GM21423 (cell line): ENCODE data around the gene RBBP8.
"Not testable (repeated sequence)": the region's sequence is repeated elsewhere in the genome, so short reads cannot be mapped to it uniquely, and the experiment has no call there.

Source experiments
- ATAC-seq: cut with Tn5 transposase; IDR thresholded peaks from one replicate; pipeline ENCODE4 v1.9.1; 2021; ENCODE audit warnings: mild to moderate bottlenecking, moderate library complexity; ENCODE audit not compliant: unreplicated experiment

Gene RBBP8

DNA sequence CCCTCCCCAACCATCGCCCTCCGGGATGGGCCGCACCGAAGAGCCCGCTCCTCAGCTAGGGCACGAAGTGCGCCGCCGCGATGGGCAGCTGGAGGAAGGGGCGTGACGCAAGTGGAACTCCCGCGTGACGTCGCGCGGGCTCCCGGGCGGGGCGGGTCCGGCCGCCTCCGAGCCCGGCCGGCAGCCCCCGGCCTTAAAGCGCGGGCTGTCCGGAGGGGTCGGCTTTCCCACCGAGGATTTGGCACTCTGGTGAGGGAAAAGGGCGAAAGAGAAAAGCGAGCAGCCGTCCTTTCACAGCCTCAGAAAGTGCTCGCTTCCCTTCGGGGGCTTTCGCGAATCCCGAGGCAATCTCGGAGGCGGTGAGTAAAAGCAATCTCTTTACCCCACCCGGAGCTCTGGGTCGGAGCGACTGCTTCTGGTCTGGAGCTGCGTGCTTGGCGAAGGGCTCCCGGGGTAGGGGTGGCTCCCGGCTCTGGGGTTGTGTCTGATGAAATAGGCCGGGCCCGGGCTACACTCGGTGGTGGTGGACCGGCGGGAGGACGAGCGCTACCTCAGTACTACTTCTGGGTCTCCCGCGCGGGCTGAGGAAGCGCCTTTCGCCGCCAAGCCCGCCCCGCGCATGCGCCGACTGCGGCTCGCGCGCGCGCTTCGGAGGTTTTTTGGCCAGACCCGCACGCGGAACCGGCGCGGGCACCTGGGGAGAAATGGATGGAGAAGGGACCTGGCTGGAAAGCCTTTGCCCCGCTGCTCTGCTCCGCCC is at the start of gene RBBP8:
TSS of gene RBBP8 (plus strand) at position 123 of the 760 bp plus-strand sequence. CDS start 3,524 bp downstream, outside the sequence.
- peak; percentile 79 for ATAC-seq

DNA sequence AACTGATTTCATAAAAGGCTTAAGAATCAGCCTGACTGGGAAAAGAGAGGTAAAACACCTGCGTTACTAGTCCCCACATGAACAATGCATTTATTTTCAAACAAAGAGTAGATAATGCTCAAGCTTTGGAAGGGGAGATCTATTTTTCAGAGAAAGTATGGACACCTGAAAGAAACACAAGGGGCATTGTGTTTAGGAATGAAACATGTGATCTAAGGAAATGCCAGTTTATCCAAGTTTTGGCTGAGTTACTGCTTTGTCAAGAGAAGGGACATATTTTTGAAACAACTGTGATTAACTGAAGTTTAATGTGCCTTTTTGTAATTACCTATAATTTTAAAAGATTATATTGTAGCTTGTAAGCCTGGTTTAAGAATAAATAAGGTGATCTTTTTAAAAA is 49.3 kb upstream of the RBBP8 start:
- ATAC-seq, result no peak

DNA sequence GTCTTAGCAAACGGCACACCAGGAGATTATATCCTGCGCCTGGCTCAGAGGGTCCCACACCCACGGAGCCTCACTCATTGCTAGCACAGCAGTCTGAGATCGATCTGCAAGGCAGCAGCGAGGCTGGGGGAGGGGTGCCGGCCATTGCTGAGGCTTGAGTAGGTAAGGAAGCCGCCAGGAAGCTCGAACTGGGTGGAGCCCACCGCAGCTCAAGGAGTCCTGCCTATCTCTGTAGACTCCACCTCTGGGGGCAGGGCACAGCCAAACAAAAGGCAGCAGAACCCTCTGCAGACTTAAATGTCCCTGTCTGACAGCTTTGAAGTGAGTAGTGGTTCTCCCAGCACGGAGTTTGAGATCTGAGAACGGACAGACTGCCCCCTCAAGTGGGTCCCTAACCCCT is 47.4 kb upstream of the RBBP8 start:
- ATAC-seq, result not testable (repeated sequence)

DNA sequence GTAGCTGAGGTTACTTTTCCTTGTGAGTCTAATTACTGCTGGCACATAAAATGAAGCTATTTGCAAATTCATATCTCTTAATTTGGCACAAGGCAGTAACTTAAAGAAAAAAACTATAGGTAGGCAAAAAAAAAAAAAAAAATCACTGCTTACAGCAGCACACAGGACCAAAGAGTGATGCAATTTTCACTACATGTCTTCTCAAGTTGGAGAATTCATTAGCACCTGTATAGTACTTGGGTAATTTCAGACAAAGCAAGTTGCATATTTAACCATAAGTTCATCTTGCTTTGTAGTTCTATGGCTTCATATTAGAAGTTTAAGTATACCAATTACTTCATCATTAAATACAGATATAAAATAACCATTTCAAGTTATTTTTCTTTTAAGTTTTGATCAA is 33.7 kb upstream of the RBBP8 start:
- ATAC-seq, result no peak

DNA sequence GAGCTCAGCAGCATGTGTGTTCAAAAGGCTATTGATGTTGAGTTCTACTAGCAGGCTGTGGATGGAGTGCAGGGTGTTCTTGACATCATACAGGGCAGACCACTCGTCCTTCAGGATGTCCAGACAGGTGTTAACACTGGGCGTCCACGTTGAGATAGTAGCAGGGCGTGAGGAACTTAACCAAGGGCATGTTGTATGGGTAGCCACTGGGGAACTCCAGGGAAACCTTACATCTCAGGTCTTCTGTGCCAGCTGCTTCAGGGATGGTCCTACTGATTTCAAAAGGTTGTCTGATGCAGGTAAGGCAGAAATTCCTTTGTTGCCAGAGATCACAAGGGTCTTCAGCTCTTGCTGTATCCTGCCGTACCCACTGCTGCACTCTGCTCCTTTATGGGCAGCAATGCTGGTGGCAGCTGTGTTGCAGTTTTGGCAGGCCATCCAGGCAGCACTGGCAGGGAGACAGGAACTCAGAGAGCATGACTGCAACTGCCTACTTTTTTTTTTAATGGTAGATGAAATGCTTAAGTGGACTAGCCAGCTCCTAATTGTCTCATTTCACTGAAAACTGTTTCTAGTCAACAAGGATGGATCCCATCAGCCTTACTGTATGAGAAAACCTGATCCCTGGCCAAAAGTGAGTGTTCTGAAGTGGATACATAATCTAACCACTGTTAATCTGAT is 32.4 kb upstream of the RBBP8 start:
- ATAC-seq, result no peak

DNA sequence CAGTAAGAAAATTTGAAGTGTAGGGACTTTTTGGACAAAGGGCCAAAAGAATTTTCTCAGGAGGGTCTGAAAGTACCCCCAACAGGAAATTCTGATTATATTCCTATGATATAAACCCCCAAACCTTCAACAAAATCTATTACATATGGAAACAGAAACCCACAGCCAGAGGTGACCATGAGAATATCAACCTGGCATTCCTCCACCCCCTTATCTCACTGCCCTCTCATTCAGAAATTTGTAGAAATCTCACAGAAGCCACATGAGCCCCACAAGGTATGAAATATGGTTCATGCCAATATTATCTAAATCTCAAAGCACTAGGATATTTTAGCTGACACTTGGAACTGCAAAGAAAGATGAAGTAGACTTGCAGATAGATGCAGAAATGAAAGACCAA is 31.0 kb upstream of the RBBP8 start:
- no peak for ATAC-seq

DNA sequence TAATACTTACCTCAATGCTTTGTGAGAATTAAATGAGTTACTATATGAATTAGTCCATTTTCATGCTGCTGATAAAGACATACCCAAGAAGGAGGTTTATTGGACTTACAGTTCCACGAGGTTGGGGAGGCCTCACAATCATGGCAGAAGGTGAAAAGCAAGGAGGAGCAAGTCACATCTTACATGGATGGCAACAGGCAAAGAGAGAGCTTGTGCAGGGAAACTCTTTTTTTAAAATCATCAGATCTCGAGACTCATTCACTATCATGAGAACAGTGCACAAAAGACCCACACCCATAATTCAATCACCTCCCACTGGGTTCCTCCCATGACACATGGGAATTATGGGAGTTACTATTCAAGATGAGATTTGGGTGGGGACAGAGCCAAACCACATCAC is 29.9 kb upstream of the RBBP8 start:
- not testable (repeated sequence) for ATAC-seq

DNA sequence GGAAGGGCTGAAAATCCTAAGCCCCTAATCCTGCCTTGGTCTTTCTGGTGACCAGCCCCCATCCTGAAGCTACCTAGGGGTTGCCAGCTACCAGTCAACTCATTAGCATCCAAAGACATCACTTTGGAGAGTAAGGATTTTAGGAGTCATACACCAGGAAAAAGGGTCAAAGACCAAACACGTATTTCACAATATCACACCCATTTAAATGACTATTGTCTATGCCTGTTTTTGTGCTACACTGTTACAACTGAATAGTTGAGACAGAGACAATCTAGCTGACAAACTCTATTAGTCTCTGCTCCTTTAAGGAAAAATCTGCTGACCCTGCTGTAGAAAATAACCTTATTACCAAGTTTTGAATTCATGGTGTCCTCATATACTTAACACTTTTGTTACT is 21.0 kb upstream of the RBBP8 start:
- ATAC-seq, result no peak

DNA sequence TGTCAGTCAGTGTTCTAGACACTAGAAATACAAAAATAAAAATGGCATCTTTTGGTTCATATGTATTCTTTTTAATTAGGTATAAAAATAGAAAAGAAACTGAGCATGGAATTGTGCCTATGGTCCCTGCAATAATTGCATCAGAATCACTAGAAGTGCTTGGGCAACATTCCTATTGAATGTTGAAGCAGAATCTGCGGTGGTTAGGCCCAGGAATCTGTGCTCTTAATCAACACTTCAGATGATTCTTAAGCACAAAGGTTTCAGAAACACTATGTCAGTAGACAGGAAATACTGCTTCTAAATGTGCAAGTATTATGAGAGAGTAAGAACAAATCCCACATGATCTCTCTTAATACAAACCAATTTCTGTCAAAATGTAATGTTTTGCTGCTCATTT is 20.3 kb upstream of the RBBP8 start:
- no peak for ATAC-seq

DNA sequence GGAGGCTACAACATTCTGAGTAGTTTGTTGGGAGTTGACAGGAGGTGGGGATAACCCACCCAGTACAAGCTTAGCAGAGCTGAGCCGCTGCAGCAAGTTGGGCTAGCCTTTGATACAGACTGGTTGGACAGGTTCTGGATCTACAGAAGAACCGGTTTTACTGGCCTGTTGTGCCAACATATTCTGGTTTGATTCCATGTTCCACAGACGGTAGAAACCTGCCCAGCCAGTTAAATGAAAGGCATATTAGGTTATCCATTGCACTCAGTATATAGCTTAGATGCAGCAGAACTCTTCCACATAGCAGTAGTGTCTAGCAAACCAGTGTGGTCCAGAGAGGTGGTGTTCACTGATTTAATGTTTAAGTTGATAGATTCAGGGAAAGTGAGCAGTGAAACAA is 19.3 kb upstream of the RBBP8 start:
- ATAC-seq, result no peak

DNA sequence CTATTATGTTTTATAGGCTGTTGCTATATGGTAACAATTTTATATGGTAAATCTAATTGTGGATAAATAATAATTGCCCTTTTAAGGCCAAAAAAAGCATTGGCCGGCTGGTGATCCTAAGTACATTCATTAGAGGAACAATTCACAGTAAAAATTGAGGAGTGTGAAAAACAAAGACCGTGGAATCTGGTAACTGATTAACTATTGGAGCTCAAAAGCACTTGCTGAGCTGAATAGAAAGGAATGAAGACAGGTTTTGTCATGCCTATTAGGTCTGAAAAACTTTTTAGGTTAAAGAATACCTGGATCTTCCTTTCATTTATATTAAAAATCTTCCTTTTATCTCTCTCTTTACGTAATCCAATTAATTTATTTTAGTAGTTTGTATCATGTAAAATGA is 18.5 kb upstream of the RBBP8 start:
- ATAC-seq, result no peak

DNA sequence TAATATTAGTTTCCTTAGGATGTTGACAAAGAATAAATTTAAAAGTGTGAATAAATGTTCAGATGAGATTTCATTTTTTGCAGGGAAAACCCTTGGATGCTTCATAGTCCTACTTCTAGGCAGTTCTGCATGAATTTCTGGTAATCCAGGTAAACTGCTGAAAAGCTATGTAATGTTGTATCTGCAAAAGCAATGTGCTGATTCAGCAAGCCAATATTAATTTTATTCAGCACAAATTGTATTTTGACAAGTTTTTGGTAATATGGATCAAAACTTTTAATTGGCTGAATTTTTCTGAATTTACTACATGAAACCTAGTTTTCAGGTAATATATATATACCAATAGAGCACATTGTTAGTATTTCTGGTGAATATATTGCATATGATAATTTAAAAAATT is 17.8 kb upstream of the RBBP8 start:
- no peak for ATAC-seq

DNA sequence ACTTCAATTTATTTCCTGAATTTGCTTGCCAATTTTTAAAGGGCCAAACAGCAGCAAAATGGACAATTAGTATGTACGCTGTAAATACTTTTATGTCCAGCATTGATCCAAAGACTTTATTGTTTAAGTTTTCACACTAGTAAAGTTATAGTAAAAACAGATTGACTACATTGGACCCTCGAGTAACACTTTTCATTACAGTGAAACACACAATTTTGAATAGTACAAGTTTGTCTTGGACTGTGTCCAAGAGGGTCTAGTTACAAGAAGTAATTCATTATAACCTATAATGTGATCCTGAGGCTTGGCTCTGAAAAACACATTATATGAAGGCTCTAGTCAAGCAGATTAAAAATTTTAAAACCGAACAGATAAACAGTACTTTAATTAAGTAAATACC is 11.4 kb upstream of the RBBP8 start:
- no peak for ATAC-seq

DNA sequence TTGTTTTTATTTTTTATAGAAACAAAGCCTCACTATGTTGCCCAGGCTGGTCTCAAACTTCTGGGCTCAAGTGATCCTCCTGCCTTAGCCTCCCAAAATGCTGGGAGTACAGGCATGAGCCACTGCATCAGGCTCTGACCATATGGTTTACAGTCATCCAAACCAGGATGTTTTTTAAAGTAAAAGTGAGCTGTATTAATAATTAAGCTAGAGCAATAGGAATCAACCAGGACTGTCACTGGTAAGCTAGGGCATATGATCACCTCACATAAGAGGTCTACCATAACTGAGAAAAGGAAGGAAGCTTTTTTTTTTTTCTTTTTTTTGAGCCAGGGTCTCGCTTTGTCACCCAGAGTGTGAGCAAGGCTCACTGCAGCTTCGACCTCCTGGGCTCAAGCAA is 8.5 kb upstream of the RBBP8 start:
- ATAC-seq, result no peak

DNA sequence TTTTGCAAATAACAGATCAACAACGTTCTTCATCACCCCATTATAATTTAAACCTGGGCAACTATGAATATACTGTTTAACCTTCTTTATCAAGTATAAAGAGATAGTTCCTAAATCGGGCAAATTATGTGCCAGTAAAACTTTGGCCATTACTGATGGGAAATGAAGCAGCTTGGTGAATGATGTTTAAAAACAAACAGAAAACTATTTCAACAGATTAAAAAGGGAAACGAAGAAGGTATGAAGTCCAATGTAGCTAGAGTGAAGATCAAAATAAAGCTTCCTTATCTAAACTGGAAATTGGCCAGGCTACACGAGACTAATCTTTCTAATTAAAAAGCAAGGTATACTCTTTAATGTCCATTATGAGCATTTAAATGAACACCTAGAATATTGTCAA is 6.7 kb upstream of the RBBP8 start:
- ATAC-seq, result no peak

DNA sequence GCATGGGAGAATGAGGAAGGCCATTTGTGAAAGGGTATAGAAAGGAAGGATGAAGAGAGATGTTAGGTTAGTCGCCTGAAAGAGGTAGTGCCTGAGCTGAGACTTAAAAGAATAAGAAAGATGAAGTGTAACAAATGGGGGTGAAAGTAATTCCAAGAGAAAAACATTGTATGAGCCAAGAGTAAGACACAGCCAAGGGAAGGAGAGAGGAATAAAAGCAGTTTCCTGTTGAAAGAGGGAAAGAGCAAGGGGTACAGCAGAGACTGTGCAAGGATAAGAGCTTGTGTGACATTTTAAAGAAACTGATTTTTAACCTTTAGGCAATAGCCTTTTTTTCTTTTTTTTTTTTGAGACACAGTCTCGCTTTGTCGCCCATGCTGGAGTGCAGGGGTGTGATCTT is 4.8 kb upstream of the RBBP8 start:
- ATAC-seq, result no peak

DNA sequence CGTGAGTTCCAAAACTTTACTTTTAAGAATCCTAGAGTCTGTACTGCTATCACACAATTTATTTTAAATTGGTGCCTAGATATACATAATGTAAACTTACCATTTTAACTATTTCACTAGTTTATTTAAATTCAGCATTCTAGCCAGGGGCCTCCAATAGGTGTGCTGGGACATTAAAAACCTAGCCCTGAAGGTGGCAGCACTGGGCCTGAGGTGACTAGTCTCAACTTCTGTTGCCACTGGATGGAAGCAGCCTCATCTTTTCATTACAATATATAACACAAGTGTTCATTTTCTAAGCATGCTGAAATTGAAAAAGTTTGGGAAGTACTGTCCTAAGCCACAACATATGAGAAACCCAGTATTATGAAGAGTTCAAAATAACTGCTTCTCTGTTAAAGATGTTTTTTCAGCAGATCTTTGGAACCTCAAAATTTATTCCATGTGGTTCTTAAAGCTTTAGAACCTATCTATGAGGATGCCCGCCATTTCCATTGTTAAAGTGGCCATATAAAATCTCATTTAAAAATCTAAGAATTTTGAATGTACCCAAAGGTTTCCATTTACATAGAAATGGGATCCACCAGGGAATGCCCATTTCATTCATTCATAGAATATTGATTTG is 2.9 kb upstream of the RBBP8 start:
- ATAC-seq, result no peak

DNA sequence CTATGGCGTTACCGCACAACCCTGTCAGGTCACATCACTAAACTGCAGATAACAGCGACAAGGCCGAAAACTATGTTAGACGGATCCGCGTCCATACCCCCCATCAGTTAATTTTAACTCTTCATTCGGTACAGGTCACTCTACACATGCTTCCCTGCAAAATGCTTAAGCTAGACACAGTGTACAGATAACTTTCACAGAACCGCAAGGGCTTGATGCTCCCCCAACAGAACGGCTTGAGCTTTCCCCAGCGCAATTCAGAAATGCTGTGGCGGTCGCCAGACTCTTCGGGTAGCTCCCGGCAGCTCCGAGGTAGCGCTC is 283 bp upstream of the RBBP8 start:
- ATAC-seq, result peak; percentile 22

DNA sequence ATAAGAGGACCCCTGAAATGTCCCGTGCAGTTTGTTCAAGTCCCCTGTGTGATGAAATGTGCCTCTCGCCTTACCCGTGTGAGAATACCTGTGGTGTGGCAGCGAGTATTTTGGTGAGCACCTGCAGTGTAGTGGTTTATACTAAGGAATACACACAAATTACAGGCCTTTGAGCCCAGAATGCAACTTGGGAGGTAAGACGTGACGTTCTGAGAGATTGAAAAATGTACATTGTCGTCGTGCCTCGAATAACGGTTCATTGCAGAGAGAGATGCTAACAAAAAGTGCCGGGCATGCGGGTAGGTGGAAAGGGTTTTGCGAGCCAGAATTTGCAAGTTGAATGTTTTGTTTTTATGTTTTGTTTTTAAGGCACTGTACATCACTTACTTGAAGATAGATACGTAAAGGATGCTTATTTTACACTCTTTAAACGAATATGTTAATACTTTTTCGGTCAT is 867 bp downstream of the RBBP8 start:
- peak; percentile 20 for ATAC-seq

DNA sequence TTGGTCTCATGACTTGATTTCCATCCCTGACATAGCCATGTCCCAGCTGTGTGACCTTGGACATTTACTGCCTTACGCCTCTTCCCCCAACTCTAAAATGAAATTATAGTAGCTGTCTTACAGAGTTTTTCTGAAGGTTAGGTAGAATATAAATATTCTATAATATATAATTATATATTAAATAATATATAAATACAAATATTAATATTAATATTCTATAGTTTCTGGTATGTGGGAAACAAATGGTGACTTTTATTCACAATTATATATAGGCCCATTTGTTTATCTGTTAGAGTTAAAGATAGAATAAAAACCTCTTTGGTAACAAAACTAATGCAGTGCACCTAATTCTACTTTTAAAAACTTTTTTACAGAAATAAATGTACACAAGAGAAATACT is 1.7 kb downstream of the RBBP8 start:
- no peak for ATAC-seq

DNA sequence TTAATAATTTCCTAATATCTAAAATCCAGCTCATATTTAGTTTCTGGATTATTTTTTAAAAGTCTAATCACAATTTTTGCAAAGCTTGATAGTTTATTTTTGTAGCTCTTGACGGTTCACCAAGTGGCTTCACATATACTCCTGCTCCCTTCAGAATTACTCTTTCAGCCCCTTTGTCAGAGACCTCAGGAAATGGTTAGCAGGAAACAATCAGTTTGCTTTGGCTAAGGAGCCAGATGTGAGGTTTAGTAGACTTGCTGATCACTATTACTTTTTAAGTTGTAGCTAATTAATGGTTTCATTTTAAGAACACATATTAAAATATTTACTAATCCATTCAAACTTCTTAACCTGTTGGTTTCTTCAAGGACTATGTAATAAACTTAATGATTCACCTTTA is 2.3 kb downstream of the RBBP8 start:
- no peak for ATAC-seq

DNA sequence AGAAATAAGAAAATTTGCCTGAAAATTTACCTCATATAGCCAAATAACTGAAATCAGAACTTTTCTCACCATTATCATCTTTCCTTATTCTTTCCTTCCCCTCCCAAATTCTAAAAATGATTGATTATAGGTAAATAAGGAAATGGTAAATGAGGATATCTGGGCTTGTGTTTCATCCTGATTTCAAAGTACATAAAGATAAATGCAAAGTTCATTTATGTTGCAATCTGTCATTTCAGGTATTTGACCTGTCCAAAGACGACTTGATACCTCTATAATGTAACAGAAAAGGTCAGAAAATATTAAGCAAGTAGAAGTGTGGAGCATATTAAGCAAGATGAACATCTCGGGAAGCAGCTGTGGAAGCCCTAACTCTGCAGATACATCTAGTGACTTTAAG is 3.4 kb downstream of the RBBP8 start:
- no peak for ATAC-seq
